Measurements from ENCODE around the gene KCNE5.
"Not testable (repeated sequence)": the region's sequence is repeated elsewhere in the genome, so short reads cannot be mapped to it uniquely, and the experiment has no call there.

KCNE5 gene

GRCh38 chrX:109624641-109625616 lies at the start of gene KCNE5:
Gene KCNE5, minus strand, starts transcription at chrX:109625172. Its CDS starts 152 bp downstream, at chrX:109625020.
- no peak for DNase-seq (ENCODE audit: low read depth in 3 of 3)

DNA sequence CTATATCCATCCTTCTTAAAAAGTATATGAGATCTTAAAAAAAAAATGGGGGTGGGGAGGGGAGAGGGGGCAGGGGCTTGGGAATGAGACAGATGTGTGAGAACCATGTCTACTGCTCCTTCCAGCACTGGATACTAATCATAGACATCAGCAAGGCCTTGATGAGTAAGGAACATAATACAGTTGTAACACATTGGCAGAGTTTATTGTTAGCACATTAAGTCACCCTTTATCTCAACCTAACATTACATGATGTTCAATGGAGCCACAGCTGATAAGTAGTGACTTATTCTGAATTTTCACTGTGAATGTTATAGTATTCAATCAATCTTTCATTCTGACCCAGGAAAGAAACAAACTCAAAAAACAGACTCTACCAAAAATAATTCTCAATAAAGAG lies 47.3 kb upstream of the KCNE5 start:
- DNase-seq (ENCODE audit: low read depth in 3 of 3), result no peak

DNA sequence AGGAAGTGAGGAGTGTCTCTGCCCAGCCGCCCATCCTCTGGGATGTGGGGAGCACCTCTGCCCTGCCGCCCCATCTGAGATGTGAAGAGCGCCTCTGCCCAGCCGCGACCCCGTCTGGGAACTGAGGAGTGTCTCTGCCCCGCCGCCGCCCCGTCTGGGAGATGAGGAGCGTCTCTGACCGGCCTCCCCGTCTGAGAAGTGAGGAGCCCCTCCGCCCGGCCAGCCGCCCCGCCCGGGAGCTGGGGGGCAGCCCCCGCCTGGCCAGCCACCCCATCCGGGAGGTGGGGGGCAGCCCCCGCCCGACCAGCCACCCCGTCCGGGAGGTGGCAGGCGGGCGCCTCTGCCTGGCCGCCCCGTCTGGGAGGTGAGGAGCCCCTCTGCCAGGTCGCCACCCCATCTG lies 46.2 kb upstream of the KCNE5 start:
- not testable (repeated sequence) for DNase-seq (ENCODE audit: low read depth in 3 of 3)

DNA sequence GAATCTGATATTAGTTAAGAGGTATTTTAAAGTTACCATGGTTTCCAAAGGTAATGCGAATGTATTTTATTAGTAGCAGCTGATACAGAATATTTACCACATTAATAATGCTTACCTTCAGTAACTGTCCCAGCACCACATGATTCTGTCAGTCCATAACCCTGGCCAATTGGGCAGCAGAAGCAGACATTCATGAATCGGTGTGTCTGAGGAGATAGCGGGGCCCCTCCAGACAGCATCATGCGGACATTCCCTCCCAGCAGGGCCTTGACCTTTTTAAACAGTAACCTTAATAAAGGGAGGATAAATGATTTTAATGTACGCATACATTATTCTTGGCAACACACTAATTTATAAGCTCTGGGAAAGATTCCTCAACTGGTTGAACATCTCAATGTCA lies 43.0 kb upstream of the KCNE5 start:
- DNase-seq (ENCODE audit: low read depth in 3 of 3), result no peak

- DNase-seq (ENCODE audit: low read depth in 3 of 3), result no peak
These were observed 35.6 kb upstream of the KCNE5 start for GRCh38 chrX:109660435-109661143.

GRCh38 chrX:109658391-109658790 lies 33.4 kb upstream of the KCNE5 start:
- no peak for DNase-seq (ENCODE audit: low read depth in 3 of 3)

- DNase-seq (ENCODE audit: low read depth in 3 of 3), result not testable (repeated sequence)
These were observed 32.4 kb upstream of the KCNE5 start for GRCh38 chrX:109657364-109657763.

- no peak for DNase-seq (ENCODE audit: low read depth in 3 of 3)
These were observed 31.8 kb upstream of the KCNE5 start for GRCh38 chrX:109656774-109657173.

DNA sequence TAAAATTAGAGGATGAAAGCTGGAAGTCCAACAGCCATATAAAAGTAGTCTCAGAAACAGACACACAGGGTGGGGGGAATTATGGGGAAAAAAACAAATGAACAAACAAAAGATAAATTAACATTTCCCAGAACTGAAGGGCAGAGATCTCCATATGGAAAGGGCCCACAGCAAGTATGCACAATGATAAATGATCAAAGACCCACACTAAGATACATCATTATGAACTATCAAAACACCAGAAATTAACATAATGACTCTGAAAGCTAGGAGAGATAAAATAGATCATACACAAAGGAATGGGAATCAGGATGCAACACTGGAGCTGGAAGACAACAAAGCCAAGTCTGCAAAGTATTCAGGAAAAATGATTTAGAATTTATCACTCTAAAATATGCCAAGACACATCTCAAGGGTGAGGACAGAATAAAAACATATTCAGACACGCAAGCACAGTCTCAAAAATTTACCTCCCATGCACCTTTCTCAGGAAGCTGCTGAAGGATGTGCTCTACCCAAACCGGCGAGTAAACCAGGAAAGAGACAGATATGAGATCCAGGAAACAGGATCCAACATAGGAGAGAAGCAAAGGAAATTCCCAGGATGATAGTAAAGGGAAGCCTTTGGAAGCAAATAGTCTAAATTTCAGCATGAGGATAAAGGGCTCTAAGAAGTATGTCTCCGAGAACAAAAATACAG lies 30.7 kb upstream of the KCNE5 start:
- no peak for DNase-seq (ENCODE audit: low read depth in 3 of 3)

DNA sequence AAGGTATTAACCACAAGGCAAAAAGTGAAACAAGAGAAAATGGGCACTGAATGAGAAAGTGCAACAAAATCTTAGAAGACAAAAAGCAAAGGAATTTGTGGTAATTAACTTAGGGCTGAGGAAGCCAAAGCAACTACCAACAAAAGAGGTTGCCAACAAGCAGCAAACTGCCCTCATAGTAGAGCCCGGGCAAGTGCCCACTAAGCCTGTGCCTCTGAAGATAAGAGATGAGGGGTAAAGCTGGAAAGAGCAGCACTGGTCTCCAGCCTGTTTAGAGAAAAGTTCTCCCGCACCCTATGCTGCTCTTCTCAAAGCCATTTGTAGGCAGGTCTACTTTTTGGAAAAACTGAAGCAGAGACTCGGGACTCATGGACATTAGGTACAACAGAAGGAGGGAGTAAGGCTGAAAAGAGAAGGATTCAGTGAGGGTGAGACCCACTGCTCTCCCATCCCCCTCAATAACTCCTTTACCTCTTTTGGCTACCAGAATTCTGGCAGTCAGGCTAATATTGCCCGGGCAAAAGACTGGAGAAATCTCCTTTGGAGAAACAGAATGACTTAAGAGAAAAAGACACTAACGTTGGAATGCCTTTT lies 29.6 kb upstream of the KCNE5 start:
- no peak for DNase-seq (ENCODE audit: low read depth in 3 of 3)

GRCh38 chrX:109644671-109645070 lies 19.7 kb upstream of the KCNE5 start:
- not testable (repeated sequence) for DNase-seq (ENCODE audit: low read depth in 3 of 3)

DNA sequence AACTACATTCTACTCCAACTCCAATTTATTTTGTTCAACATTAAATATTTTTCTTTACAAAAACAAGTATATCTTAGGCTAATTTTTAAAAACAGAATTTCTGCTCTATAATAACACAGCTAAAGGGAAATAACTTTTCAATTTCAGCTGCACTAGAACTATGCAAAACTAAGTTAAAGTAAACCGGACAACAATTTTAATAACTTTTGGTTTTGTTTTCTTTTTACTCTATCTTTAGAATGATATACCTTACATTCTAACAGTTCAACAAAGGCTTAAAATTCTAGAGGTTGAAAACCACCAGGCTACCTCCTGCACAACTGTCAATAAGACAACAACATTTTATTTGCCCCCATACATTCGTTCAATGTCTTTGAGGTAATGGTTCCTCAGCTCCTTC lies 18.7 kb upstream of the KCNE5 start:
- DNase-seq (ENCODE audit: low read depth in 3 of 3), result no peak

GRCh38 chrX:109638158-109638557 lies 13.2 kb upstream of the KCNE5 start:
- DNase-seq (ENCODE audit: low read depth in 3 of 3), result no peak

DNA sequence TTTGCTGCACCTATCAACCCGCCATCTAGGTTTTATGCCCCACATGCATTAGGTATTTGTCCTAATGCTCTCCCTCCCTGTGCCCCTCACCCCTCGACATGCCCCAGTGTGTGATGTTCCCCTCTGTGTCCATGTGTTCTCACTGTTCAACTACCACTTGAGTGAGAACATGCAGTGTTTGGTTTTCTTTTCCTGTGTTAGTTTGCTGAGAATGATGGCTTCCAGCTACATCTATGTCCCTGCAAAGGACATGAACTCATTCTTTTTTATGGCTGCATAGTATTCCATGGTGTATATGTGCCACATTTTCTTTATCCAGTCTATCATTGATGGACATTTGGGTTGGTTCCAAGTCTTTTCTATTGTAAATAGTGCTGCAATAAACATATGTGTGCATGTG lies 12.5 kb upstream of the KCNE5 start:
- not testable (repeated sequence) for DNase-seq (ENCODE audit: low read depth in 3 of 3)

GRCh38 chrX:109635146-109635545 lies 10.2 kb upstream of the KCNE5 start:
- no peak for DNase-seq (ENCODE audit: low read depth in 3 of 3)

- DNase-seq (ENCODE audit: low read depth in 3 of 3), result no peak
These were observed 8.0 kb upstream of the KCNE5 start for GRCh38 chrX:109632906-109633504.

DNA sequence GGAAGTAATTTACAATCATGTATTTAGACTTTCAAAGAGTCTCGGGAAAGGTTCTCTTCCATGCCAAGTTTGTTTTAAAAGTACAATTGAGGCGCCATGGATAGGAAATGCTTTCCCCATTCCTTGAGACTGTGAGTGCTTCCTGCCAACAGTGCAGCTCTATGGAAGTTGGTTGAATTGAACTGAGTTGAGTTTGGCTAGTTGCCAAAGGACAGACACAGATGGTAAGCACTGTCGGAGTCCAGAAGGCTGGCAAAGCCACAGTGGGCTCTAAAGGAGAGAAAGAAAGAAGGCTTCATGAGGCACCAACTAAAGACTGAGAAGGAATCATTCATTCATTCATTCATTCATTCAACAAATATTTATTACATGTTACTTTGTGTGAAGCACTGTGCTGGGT lies 4.3 kb upstream of the KCNE5 start:
- no peak for DNase-seq (ENCODE audit: low read depth in 3 of 3)

DNA sequence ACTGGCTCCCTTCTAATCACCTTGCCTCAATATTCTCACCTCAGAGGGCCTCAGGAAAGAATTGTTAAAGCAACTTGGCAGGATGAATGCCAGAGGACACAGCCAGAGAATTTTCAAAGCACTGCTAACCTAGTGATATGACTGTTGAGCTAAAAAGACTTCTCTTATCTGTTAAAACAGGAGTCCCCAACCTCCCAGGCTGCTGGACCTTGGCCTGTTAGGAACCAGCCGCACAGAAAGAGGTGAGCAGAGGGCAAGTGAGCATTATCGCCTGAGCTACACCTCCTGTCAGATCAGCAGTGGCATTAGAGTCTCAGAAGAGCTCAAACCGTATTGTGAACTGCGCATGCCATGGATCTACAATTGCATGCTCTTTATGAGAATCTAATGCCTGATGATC lies 1.7 kb upstream of the KCNE5 start:
- no peak for DNase-seq (ENCODE audit: low read depth in 3 of 3)

GRCh38 chrX:109623997-109624396 lies 975 bp downstream of the KCNE5 start:
- no peak for DNase-seq (ENCODE audit: low read depth in 3 of 3)

DNA sequence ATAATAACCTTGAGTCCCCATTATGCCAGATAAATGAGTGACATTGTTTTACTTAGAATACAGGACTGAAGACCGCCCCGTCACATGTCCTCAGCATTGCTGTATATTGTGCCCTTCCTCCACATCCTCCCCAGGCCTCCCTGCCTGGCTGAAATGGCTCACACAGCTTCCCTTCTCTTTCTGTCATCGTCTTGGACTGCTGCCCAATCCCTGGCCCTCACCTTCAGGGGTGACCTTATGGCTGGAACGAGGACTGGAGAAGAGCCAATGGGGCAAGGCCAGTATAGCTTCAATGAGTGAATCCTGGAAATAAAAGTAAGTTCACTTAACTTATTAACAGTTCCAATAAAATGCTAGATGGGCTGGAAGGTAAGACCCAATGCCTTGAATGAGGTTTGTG lies 2.7 kb downstream of the KCNE5 start:
- no peak for DNase-seq (ENCODE audit: low read depth in 3 of 3)

- no peak for DNase-seq (ENCODE audit: low read depth in 3 of 3)
These were observed 5.2 kb downstream of the KCNE5 start for GRCh38 chrX:109619771-109620170.
